ENCODE results near the gene SMYD3.
"Not testable (repeated sequence)": the region's sequence is repeated elsewhere in the genome, so short reads cannot be mapped to it uniquely, and the experiment has no call there.

SMYD3 gene

GRCh38 chr1:246034630-246035029 is 472.4 kb downstream of the SMYD3 start:
- Histone ChIP-seq H3K27me3 (no peaks in the 10 kb centered on the region), H3K36me3 (no peaks in the 10 kb centered on the region), H3K9me3 (no peaks in the 10 kb centered on the region), H3K4me3 (ENCODE audit: low read depth, low read length) (peak overlapping the region; percentile 52), H3K4me1 (peaks cover 28% of the 10 kb centered on the region)
- peak; percentile 51 for DNase-seq
- TF ChIP-seq CTCF (IDR thresholded peaks at IDR 0.05; ENCODE audit: low read depth, low read length), result no peak

- TF ChIP-seq CTCF (IDR thresholded peaks at IDR 0.05; ENCODE audit: low read depth, low read length), result no peak
Measured at GRCh38 chr1:246032984-246033383, 474.1 kb downstream of the SMYD3 start.

GRCh38 chr1:246032031-246032551 is 475.0 kb downstream of the SMYD3 start:
- no peak; the same call in 1 of the 2 replicates for TF ChIP-seq CTCF (IDR thresholded peaks at IDR 0.05; ENCODE audit: low read depth, low read length)
- peak; percentile 38 for DNase-seq

More at GRCh38 chr1:246032984-246033383, 474.1 kb downstream of the SMYD3 start:
- Histone ChIP-seq H3K27me3 (no peaks in the 10 kb centered on the region), H3K4me3 (ENCODE audit: low read depth, low read length) (no peak overlapping the region), H3K36me3 (no peaks in the 10 kb centered on the region), H3K9me3 (no peaks in the 10 kb centered on the region), H3K4me1 (peaks cover 28% of the 10 kb centered on the region)
- DNase-seq, result no peak

GRCh38 chr1:246029616-246030015 is 477.5 kb downstream of the SMYD3 start:
- no peaks in the 10 kb centered on the region for H3K36me3 ChIP-seq
- H3K4me3 ChIP-seq (ENCODE audit: low read depth, low read length), result no peak overlapping the region
- H3K27me3 ChIP-seq, result no peaks in the 10 kb centered on the region
- no peaks in the 10 kb centered on the region for H3K9me3 ChIP-seq
- no peak for DNase-seq
- H3K4me1 ChIP-seq, result peaks cover 16% of the 10 kb centered on the region
- no peak for TF ChIP-seq CTCF (IDR thresholded peaks at IDR 0.05; ENCODE audit: low read depth, low read length)

More at GRCh38 chr1:246032031-246032551, 475.0 kb downstream of the SMYD3 start:
- peaks cover 22% of the 10 kb centered on the region for H3K4me1 ChIP-seq
- H3K27me3 ChIP-seq, result no peaks in the 10 kb centered on the region
- no peaks in the 10 kb centered on the region for H3K9me3 ChIP-seq
- H3K4me3 ChIP-seq (ENCODE audit: low read depth, low read length), result no peak overlapping the region
- no peaks in the 10 kb centered on the region for H3K36me3 ChIP-seq

- not testable (repeated sequence) for H3K4me1 ChIP-seq; H3K27me3 ChIP-seq; DNase-seq; H3K36me3 ChIP-seq; H3K4me3 ChIP-seq (ENCODE audit: low read depth, low read length); H3K9me3 ChIP-seq
Measured at GRCh38 chr1:246024118-246024517, 483.0 kb downstream of the SMYD3 start.

- no peaks in the 10 kb centered on the region for H3K9me3 ChIP-seq
- no peaks in the 10 kb centered on the region for H3K36me3 ChIP-seq
- H3K27me3 ChIP-seq, result no peaks in the 10 kb centered on the region
- no peak for TF ChIP-seq CTCF (IDR thresholded peaks at IDR 0.05; ENCODE audit: low read depth, low read length)
- H3K4me1 ChIP-seq, result no peaks in the 10 kb centered on the region
- DNase-seq, result no peak
- no peak overlapping the region for H3K4me3 ChIP-seq (ENCODE audit: low read depth, low read length)
Measured at GRCh38 chr1:246020211-246020954, 486.7 kb downstream of the SMYD3 start.
